Measurements from ENCODE around the gene NETO2.

The NETO2 gene

DNA sequence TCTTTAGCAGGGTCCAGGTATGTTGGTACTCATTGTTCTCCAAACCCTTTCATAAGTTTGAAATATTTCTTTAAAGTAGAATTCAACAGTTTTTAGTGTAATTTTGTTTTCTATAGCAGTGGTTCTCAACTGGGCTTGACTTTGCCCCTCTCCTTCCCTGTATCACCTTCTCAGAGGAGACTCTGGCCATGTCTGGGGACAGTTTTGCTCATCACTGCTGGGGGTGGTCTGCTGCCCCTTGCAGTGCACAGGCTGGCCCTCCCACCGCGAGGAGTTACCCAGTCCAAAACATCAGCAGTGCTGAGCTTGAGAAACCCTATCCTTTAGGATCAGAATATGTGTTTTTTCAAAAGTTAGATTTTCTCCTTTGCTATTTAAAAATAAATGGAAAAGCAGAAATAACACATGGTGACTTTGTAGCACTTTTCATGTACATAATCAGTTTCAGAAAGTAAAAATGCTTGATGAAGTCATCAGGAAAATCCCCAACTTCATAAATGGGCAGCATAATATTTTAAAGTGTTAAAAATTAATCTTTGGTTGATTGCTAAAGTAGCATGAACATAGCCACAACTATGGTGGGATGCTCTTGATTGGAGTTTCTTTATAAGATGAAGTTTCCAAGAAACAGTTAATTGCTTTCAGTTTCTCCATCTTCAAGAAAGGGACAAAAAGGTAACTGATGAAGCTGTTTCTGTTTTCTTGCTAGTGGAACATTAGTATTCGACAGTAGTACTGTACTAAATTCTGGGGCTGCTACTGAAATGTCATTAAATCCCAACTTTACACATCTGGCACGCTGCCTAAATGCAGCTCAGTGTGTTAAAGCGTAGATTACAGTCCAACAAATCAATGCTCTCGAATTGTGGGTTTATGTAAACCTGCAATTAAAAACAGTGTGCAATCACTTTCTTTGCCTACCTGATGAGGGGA lies 70.3 kb downstream of the NETO2 start:
- H3K4me1 ChIP-seq (ENCODE audit: control insufficient read depth, insufficient read depth, low read length), result no peaks in the 10 kb centered on the region
- H3K9me3 ChIP-seq (ENCODE audit: control insufficient read depth, insufficient read depth, low read length), result no peaks in the 10 kb centered on the region
- no peaks in the 10 kb centered on the region for H3K27me3 ChIP-seq (ENCODE audit: control insufficient read depth, insufficient read depth, low read length)
- no peak overlapping the region for H3K4me3 ChIP-seq (ENCODE audit: low read depth, low read length)
- no peak overlapping the region for H3K9ac ChIP-seq (ENCODE audit: low read depth, low read length)
- H3K36me3 ChIP-seq (ENCODE audit: control insufficient read depth, insufficient read depth, low read length), result no peaks in the 10 kb centered on the region

DNA sequence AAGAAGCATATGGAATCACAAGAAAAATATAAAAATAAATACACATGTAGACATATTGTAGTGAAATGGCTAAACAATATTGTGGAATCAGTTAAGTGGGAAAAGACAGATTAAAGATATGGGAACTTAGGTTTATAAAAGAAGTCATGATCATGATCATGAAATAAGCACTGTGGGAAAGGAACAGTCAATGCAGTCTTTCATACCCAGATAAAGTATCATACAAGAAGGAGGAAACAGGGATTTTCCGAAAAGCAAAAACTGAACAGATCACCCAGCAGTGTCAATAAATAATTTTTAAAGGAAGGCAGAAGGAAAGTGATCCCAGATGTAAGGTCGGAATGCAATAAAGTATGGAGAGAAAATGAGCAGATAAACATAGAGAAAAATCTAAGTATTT lies 71.6 kb downstream of the NETO2 start:
- no peaks in the 10 kb centered on the region for H3K27me3 ChIP-seq (ENCODE audit: control insufficient read depth, insufficient read depth, low read length)

GRCh38 chr16:47069841-47070584 lies 73.7 kb downstream of the NETO2 start:
- Histone ChIP-seq H3K4me3 (ENCODE audit: low read depth, low read length) (no peak overlapping the region), H3K27me3 (ENCODE audit: control insufficient read depth, insufficient read depth, low read length) (no peaks in the 10 kb centered on the region)

More for the DNA sequence above, 71.6 kb downstream of the NETO2 start:
- no peak overlapping the region for H3K9ac ChIP-seq (ENCODE audit: low read depth, low read length)
- no peaks in the 10 kb centered on the region for H3K9me3 ChIP-seq (ENCODE audit: control insufficient read depth, insufficient read depth, low read length)
- H3K4me3 ChIP-seq (ENCODE audit: low read depth, low read length), result no peak overlapping the region
- no peaks in the 10 kb centered on the region for H3K4me1 ChIP-seq (ENCODE audit: control insufficient read depth, insufficient read depth, low read length)
- H3K36me3 ChIP-seq (ENCODE audit: control insufficient read depth, insufficient read depth, low read length), result no peaks in the 10 kb centered on the region

GRCh38 chr16:47069313-47069712 lies 74.4 kb downstream of the NETO2 start:
- Histone ChIP-seq H3K27me3 (ENCODE audit: control insufficient read depth, insufficient read depth, low read length) (no peaks in the 10 kb centered on the region), H3K9ac (ENCODE audit: low read depth, low read length) (no peak overlapping the region), H3K4me3 (ENCODE audit: low read depth, low read length) (no peak overlapping the region), H3K36me3 (ENCODE audit: control insufficient read depth, insufficient read depth, low read length) (no peaks in the 10 kb centered on the region), H3K4me1 (ENCODE audit: control insufficient read depth, insufficient read depth, low read length) (no peaks in the 10 kb centered on the region), H3K9me3 (ENCODE audit: control insufficient read depth, insufficient read depth, low read length) (no peaks in the 10 kb centered on the region)

More at GRCh38 chr16:47069841-47070584, 73.7 kb downstream of the NETO2 start:
- Histone ChIP-seq H3K36me3 (ENCODE audit: control insufficient read depth, insufficient read depth, low read length) (no peaks in the 10 kb centered on the region), H3K9me3 (ENCODE audit: control insufficient read depth, insufficient read depth, low read length) (no peaks in the 10 kb centered on the region), H3K4me1 (ENCODE audit: control insufficient read depth, insufficient read depth, low read length) (no peaks in the 10 kb centered on the region), H3K9ac (ENCODE audit: low read depth, low read length) (no peak overlapping the region)

DNA sequence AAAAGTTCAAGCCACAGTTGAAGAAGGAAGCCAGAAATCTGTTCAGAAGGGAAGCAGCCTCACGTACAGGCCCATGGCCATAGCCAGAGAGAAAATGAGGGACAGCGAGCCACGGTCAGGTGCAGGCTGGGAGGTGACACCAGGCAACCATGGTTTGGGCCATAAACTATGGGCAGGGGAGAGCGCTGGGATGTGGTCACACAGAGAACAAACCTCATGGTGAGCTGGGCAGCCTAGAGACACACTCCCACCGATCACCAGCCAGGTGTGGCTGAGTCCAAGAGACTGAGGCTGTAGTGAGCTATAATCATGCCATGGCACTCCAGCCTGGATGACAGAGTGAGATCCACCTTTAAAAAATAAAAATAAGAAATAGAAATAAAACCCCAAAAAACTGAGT lies 76.5 kb downstream of the NETO2 start:
- Histone ChIP-seq H3K36me3 (ENCODE audit: control insufficient read depth, insufficient read depth, low read length) (no peaks in the 10 kb centered on the region), H3K27me3 (ENCODE audit: control insufficient read depth, insufficient read depth, low read length) (no peaks in the 10 kb centered on the region), H3K9me3 (ENCODE audit: control insufficient read depth, insufficient read depth, low read length) (no peaks in the 10 kb centered on the region), H3K4me1 (ENCODE audit: control insufficient read depth, insufficient read depth, low read length) (no peaks in the 10 kb centered on the region), H3K9ac (ENCODE audit: low read depth, low read length) (no peak overlapping the region), H3K4me3 (ENCODE audit: low read depth, low read length) (no peak overlapping the region)

- H3K9ac ChIP-seq (ENCODE audit: low read depth, low read length), result no peak overlapping the region
- no peaks in the 10 kb centered on the region for H3K9me3 ChIP-seq (ENCODE audit: control insufficient read depth, insufficient read depth, low read length)
- no peaks in the 10 kb centered on the region for H3K4me1 ChIP-seq (ENCODE audit: control insufficient read depth, insufficient read depth, low read length)
- no peaks in the 10 kb centered on the region for H3K36me3 ChIP-seq (ENCODE audit: control insufficient read depth, insufficient read depth, low read length)
- H3K27me3 ChIP-seq (ENCODE audit: control insufficient read depth, insufficient read depth, low read length), result no peaks in the 10 kb centered on the region
- no peak overlapping the region for H3K4me3 ChIP-seq (ENCODE audit: low read depth, low read length)
These were observed 77.7 kb downstream of the NETO2 start for GRCh38 chr16:47065766-47066688.

DNA sequence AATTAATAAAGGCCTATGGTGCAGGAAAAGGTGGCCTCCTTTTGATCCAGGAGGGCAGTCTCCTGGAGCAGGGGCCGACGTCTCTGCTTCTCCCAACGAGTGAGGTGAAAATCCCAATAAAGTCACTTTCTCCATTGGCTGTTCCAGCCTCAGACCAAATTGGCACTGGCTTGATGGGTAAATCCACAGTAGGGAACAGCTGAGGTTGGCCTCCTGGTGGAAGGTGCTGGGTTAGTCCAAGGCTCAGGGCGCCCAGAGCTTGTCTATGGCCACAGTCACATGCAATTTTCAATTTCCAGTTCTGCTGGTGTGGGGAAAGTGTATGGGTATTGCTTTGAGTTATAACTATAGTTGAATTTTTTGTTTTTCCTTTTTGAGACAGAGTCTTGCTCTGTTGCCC lies 79.0 kb downstream of the NETO2 start:
- H3K4me3 ChIP-seq (ENCODE audit: low read depth, low read length), result no peak overlapping the region
- no peak overlapping the region for H3K9ac ChIP-seq (ENCODE audit: low read depth, low read length)
- H3K4me1 ChIP-seq (ENCODE audit: control insufficient read depth, insufficient read depth, low read length), result no peaks in the 10 kb centered on the region
- H3K27me3 ChIP-seq (ENCODE audit: control insufficient read depth, insufficient read depth, low read length), result no peaks in the 10 kb centered on the region
- no peaks in the 10 kb centered on the region for H3K9me3 ChIP-seq (ENCODE audit: control insufficient read depth, insufficient read depth, low read length)
- H3K36me3 ChIP-seq (ENCODE audit: control insufficient read depth, insufficient read depth, low read length), result no peaks in the 10 kb centered on the region

DNA sequence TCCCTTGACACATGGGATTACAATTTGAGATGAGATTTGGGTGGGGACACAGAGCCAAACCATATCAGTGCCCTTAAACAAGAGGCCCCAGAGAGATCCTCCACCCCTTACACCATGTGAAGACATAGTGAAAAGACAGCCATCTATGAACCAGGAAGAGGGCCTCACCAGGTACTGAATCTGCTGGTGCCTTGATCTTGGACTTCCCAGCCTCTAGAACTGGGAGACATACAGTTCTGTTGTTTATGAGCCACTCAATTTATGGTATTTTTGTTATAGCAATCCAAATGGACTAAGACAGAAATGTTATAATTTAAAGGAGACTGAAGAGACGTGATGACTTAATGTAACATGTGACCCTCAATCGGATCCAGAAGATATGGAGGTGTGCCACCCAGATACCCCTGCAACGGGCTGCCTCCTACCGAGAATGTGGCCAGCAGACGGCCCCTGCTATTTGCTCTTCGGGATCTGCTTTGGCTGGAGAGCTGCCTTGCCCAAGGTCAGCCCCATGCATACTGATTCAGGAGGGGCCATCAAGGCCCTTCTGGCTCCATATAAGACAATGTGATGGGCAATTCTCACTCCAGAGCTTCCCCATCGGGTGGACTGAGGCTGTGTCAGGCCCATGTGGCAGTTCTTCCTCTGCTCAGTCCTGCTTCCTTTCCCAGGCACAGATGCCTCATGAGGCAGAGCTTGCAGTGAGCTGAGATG lies 80.6 kb downstream of the NETO2 start:
- no peak overlapping the region for H3K9ac ChIP-seq (ENCODE audit: low read depth, low read length)
- no peaks in the 10 kb centered on the region for H3K36me3 ChIP-seq (ENCODE audit: control insufficient read depth, insufficient read depth, low read length)
- H3K27me3 ChIP-seq (ENCODE audit: control insufficient read depth, insufficient read depth, low read length), result no peaks in the 10 kb centered on the region
- H3K4me1 ChIP-seq (ENCODE audit: control insufficient read depth, insufficient read depth, low read length), result no peaks in the 10 kb centered on the region
- no peaks in the 10 kb centered on the region for H3K9me3 ChIP-seq (ENCODE audit: control insufficient read depth, insufficient read depth, low read length)
- H3K4me3 ChIP-seq (ENCODE audit: low read depth, low read length), result no peak overlapping the region

DNA sequence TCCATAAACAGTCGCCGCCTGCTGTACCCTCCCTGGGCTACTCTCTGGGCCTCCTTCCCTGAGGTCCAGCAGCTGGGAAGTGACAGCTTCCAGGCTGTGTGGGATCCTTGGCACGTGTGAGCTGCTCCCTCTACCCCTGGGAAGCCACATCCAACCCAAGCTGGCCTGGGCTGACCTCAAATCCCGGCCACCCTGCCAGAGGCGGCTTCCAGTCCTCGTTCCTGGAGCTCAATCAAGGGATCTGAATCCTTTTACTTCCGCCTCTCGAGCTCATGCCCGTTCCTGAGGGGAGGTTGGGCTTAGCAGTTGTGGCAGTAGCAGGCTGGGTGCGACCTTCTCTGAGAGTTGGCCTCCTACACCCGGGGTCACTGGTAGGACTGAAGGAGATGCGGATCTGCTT lies 82.5 kb downstream of the NETO2 start:
- no peaks in the 10 kb centered on the region for H3K9me3 ChIP-seq (ENCODE audit: control insufficient read depth, insufficient read depth, low read length)
- H3K4me1 ChIP-seq (ENCODE audit: control insufficient read depth, insufficient read depth, low read length), result no peaks in the 10 kb centered on the region
- no peaks in the 10 kb centered on the region for H3K27me3 ChIP-seq (ENCODE audit: control insufficient read depth, insufficient read depth, low read length)
- H3K36me3 ChIP-seq (ENCODE audit: control insufficient read depth, insufficient read depth, low read length), result no peaks in the 10 kb centered on the region
- H3K4me3 ChIP-seq (ENCODE audit: low read depth, low read length), result no peak overlapping the region
- no peak overlapping the region for H3K9ac ChIP-seq (ENCODE audit: low read depth, low read length)

DNA sequence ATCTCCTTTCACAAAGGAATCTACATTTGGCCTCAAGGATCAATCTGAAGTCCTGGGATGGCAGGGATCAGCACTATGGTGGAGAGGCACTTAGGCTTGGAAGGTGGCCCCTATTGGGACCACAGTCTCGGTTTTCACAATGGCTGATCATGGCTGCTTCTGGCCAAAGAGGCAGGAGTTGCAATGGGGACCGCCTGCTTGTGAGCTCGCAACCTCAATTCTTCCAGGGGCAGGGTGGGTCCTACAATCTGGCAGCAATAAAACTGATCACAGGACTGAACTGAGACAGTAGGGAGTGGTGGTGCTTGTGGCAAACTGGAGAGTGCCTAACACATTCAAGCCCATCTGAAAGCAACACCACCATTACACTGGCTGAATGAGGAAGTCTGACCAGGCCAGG lies 83.1 kb downstream of the NETO2 start:
- no peak overlapping the region for H3K4me3 ChIP-seq (ENCODE audit: low read depth, low read length)
- H3K36me3 ChIP-seq (ENCODE audit: control insufficient read depth, insufficient read depth, low read length), result no peaks in the 10 kb centered on the region
- no peaks in the 10 kb centered on the region for H3K4me1 ChIP-seq (ENCODE audit: control insufficient read depth, insufficient read depth, low read length)
- no peak overlapping the region for H3K9ac ChIP-seq (ENCODE audit: low read depth, low read length)
- no peaks in the 10 kb centered on the region for H3K27me3 ChIP-seq (ENCODE audit: control insufficient read depth, insufficient read depth, low read length)
- no peaks in the 10 kb centered on the region for H3K9me3 ChIP-seq (ENCODE audit: control insufficient read depth, insufficient read depth, low read length)

GRCh38 chr16:47059991-47060390 lies 83.8 kb downstream of the NETO2 start:
- Histone ChIP-seq H3K36me3 (ENCODE audit: control insufficient read depth, insufficient read depth, low read length) (no peaks in the 10 kb centered on the region), H3K27me3 (ENCODE audit: control insufficient read depth, insufficient read depth, low read length) (no peaks in the 10 kb centered on the region), H3K9ac (ENCODE audit: low read depth, low read length) (no peak overlapping the region), H3K9me3 (ENCODE audit: control insufficient read depth, insufficient read depth, low read length) (no peaks in the 10 kb centered on the region), H3K4me3 (ENCODE audit: low read depth, low read length) (no peak overlapping the region), H3K4me1 (ENCODE audit: control insufficient read depth, insufficient read depth, low read length) (no peaks in the 10 kb centered on the region)
